ENCODE measurements around the gene KCNQ5.
A peak's percentile ranks its signal among the peaks of the same experiment; 100 is the strongest.

KCNQ5 gene

DNA sequence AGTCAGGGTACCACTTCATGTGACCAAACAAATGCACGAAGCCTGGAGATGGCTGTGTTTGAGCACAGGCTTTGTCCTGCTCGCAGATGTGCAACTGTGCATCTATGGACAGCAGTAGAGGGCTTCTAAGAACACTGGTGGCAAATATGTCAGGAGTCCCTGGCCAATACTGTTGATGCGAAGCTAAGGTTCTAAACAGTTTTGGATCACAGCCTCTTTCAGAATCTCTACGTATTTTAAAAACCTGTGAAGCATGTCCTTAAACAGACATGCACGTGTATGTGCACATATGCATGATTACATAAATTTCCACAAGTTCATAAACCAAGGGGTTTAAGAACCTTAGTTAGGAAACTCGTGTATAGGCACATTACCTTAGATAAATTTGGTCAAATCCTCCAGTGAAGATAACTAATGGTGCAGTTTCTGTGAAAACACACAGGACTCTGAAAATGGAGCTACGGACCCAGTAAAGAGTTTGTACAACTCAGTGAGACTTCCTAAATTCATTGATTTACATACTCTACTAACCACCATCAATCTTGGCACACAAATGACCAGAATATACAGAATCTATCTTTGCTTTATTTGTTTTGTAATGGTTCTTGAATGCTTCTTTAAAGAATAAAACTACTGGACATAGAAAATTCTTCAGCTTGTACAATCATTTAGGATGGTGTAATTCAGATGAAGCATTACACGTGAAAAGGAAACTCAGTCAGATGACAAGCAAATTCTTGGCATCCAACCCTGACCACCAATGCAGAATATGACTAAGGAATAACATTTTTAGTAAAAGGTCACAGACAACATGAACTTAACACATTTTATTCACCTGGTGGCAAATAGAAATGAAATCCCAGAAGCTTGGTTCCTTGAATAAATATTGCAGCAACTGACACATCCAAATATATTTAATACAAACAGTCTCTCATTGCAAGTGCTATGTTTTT lies 27.4 kb downstream of the KCNQ5 start:
- peak; percentile 63 for DNase-seq (ENCODE audit: extremely low read depth, low read depth)

DNA sequence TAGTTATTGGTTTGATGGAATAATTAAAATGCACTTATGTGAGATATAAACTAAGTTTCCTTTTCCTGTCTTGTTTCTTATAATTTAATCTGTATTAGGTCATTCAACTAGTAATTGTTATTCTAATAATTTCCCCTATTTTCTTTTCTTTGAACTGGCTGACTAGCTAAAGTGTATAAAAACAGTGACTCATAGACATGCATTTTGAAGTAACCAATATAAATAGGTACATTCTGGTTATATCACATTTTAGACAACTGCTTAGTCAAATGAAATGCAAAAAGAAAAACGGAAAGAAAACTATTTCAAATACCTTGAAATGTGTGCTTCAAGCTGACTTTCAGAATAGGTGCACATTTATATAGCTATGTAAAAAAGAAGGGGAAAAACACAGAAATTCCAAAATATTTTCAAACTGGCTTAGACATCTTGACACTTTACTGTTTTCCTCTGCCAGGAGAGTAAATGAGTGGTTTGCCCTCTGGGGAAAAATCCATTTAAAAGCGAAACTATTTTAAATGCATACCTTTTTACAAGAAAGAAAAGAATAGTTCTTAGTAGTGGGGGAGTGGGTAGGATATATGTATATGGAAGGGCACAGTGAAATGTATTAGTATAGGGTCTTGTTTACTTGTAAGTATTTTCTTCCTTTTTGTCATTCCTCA lies 28.3 kb downstream of the KCNQ5 start:
- TF ChIP-seq, protein P1, sequence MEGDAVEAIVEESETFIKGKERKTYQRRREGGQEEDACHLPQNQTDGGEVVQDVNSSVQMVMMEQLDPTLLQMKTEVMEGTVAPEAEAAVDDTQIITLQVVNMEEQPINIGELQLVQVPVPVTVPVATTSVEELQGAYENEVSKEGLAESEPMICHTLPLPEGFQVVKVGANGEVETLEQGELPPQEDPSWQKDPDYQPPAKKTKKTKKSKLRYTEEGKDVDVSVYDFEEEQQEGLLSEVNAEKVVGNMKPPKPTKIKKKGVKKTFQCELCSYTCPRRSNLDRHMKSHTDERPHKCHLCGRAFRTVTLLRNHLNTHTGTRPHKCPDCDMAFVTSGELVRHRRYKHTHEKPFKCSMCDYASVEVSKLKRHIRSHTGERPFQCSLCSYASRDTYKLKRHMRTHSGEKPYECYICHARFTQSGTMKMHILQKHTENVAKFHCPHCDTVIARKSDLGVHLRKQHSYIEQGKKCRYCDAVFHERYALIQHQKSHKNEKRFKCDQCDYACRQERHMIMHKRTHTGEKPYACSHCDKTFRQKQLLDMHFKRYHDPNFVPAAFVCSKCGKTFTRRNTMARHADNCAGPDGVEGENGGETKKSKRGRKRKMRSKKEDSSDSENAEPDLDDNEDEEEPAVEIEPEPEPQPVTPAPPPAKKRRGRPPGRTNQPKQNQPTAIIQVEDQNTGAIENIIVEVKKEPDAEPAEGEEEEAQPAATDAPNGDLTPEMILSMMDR (IDR thresholded peaks at IDR 0.05; ENCODE audit: low read depth, low read length) = no peak

More for the DNA sequence above, 27.4 kb downstream of the KCNQ5 start:
- TF ChIP-seq, protein P1 (IDR thresholded peaks at IDR 0.05; ENCODE audit: low read depth, low read length) = no peak

DNA sequence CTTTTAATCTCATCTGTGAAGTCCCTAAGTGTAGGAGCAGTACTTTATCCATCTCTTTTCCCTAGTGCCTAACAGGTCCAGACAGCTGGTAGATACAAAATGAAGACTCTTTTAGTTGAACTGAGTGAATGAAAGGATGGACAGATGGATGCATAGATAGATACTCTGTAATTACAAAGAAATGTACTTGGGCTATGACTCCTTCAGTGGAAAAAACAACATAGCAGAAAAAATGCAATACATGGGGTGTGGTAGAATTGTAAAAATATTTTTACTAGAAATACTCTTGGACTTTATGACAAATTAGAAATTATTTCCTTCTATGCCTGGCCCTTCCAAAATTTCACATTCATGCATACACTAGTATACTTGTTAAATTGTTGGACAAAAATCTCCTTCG lies 29.3 kb downstream of the KCNQ5 start:
- no peak for DNase-seq (ENCODE audit: extremely low read depth, low read depth)
- TF ChIP-seq, protein P1 (IDR thresholded peaks at IDR 0.05; ENCODE audit: low read depth, low read length) = no peak

More for the DNA sequence above, 28.3 kb downstream of the KCNQ5 start:
- DNase-seq (ENCODE audit: extremely low read depth, low read depth) = no peak

DNA sequence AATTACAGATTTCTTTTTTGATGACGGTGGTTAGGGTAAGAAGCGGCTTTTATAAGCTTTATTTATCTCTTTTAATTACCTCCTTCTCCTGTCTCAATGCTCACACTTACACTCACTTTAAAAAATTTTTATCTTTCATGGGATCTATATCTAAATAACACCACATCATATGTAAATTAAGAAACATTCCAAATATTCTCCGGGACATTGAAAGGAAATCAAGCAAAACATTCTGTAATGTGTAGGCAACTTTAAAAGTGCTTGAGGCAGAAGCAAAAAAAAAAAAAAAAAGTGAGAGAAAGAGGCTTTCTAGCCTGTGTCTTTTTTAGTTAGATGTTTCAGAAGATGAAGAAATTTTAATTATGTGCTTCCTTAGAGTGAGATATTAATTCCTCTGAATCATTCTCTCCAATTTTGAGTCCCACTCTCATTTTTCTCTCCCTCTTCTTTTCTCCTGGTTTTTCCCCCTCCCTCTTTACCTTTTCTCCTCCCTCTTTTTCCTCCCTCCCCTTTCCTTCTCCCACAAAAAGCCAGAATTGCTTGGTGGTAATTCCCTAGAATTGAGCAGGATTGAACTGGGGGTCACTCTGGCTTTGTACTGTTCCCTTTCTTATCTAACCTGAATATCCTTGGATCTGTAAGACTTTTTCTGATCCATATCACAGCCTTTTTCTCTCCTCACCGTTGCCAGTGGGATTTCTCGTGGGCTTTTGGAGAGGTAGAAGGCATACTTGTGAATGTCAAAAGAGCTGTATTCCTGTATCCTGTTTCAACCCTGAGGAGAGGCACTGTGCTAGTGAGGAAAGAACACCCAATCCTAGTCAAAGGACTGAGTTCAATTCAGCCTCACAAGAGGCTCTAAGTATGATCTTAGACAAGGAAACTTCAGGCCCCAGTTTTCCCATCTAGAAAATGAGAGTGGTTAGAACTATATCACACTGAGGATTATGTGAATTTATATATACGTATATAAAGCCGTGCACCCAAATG lies 30.4 kb downstream of the KCNQ5 start:
- TF ChIP-seq, protein P1 (IDR thresholded peaks at IDR 0.05; ENCODE audit: low read depth, low read length) = no peak
- DNase-seq (ENCODE audit: extremely low read depth, low read depth) = no peak

DNA sequence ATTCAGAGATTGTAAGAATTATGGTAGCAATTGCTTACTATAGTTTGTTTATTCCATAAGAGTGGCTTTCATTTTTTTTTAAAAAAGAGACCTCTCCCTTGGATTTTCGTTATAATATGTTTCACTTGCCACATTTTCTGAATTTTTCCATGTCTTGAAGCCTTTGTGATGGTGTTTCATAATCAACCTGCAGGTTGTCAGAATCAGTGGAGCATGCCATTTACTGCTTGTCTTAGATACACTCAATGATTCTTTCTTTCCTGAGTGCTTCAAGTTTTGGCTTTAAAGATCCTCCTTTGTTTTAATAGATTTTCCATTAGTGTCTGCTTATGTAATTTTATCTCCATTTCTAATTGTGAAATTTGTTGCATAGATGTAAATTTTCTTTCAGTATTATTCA lies 31.2 kb downstream of the KCNQ5 start:
- TF ChIP-seq, protein P1 (IDR thresholded peaks at IDR 0.05; ENCODE audit: low read depth, low read length) = no peak
- no peak for DNase-seq (ENCODE audit: extremely low read depth, low read depth)

DNA sequence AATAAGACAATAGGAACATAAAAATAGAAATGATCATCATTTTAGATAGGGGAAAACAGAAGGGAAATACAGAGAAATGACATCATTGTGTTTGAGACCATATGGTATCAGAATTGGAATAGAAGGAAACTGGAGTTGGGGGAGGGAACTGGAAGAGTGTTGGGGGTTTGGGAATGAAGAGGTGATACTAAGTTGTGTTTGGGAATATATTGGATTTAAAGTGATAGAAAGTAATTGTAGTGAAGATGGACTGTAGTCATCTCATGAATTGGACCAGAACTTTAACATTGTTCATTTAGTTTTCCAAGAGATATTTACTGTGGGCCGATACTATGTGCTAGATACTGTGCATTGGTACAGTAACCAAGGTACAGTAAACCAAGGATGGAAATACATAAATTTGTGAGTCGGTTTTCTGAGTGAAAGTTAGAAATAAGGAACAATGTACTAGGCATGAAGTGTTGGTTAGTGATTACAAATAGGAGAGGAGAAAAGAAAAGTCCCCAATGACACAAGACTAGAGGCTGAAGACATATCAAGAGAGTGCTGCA lies 32.3 kb downstream of the KCNQ5 start:
- TF ChIP-seq, protein P1 (IDR thresholded peaks at IDR 0.05; ENCODE audit: low read depth, low read length) = no peak
- no peak for DNase-seq (ENCODE audit: extremely low read depth, low read depth)

All from AG09319 (cell line).